GM23248 (cell line): ENCODE data around the gene TMEM150A. TPM values are rescaled to one million over a fixed set of nuclear protein-coding genes. Genes with fewer than 3 reads are reported as not detected.

Source experiments
- DNase-seq: peaks from one replicate; pipeline ENCODE4 v3.0.0-alpha.2; 2015
- H2AFZ ChIP-seq: fragments of 200-600 bp; sonication (generic); 2 replicates; pipeline ENCODE4 v1.6.1; 2016; ENCODE audit warnings: antibody characterized with exemption
- H3F3A ChIP-seq: fragments of 200-600 bp; sonication (generic); 2 replicates; pipeline ENCODE4 v1.6.1; 2016; ENCODE audit warnings: mild to moderate bottlenecking, antibody characterized with exemption, mixed run types; ENCODE audit not compliant: insufficient read depth
- H3K27ac ChIP-seq: fragments of 200-600 bp; sonication (generic); 2 replicates; pipeline ENCODE4 v1.5.1; 2016; ENCODE audit warnings: mild to moderate bottlenecking
- H3K27me3 ChIP-seq: fragments of 200-600 bp; sonication (generic); replicated peaks from 2 replicates; pipeline ENCODE4 v1.6.1; 2016; ENCODE audit warnings: mild to moderate bottlenecking; ENCODE audit not compliant: insufficient read depth
- H3K36me3 ChIP-seq: fragments of 200-600 bp; sonication (generic); 2 replicates; pipeline ENCODE4 v1.6.1; 2016; ENCODE audit warnings: low read depth, mild to moderate bottlenecking
- H3K4me1 ChIP-seq: fragments of 200-600 bp; sonication (generic); 2 replicates; pipeline ENCODE4 v1.6.1; 2016; ENCODE audit warnings: mild to moderate bottlenecking; ENCODE audit not compliant: insufficient read depth
- H3K4me2 ChIP-seq: fragments of 200-600 bp; sonication (generic); one replicate; pipeline ENCODE4 v1.6.1; 2016; ENCODE audit warnings: mild to moderate bottlenecking; ENCODE audit not compliant: unreplicated experiment
- H3K4me3 ChIP-seq: fragments of 200-600 bp; sonication (generic); 2 replicates; pipeline ENCODE4 v1.5.1; 2016; ENCODE audit warnings: mild to moderate bottlenecking
- H3K79me2 ChIP-seq: fragments of 200-600 bp; sonication (generic); 2 replicates; pipeline ENCODE4 v1.6.1; 2016; ENCODE audit warnings: mild to moderate bottlenecking; ENCODE audit not compliant: insufficient read depth
- H3K9ac ChIP-seq: fragments of 200-600 bp; sonication (generic); 2 replicates; pipeline ENCODE4 v1.6.1; 2016; ENCODE audit warnings: mild to moderate bottlenecking
- H3K9me2 ChIP-seq: fragments of 200-600 bp; sonication (generic); 2 replicates; pipeline ENCODE4 v1.6.1; 2016; ENCODE audit warnings: mixed run types, mild to moderate bottlenecking, moderate library complexity; ENCODE audit not compliant: insufficient read depth
- H3K9me3 ChIP-seq: fragments of 200-600 bp; sonication (generic); one replicate; pipeline ENCODE4 v1.6.1; 2017; ENCODE audit warnings: low read depth
- H4K20me1 ChIP-seq: fragments of 200-600 bp; sonication (generic); 2 replicates; pipeline ENCODE4 v1.6.0; 2016; ENCODE audit not compliant: insufficient read depth
- EZH2 ChIP-seq: fragments of 200-600 bp; sonication (generic); IDR thresholded peaks from 2 replicates; pipeline ENCODE4 v1.6.1; 2018; ENCODE audit warnings: antibody characterized with exemption, mild to moderate bottlenecking; ENCODE audit not compliant: insufficient read depth, poor library complexity, severe bottlenecking
- EZH2phosphoT487 ChIP-seq: fragments of 200-600 bp; sonication (generic); IDR thresholded peaks from 2 replicates; pipeline ENCODE4 v1.6.1; 2018; ENCODE audit warnings: antibody characterized with exemption, moderate library complexity, mild to moderate bottlenecking, low read depth; ENCODE audit not compliant: insufficient read depth
- WGBS, 2 experiments: methylation state at CpG; one replicate each; pipeline ENCODE4 v1.1.6; 2015 to 2017; ENCODE audit warnings: low lambda C conversion rate in 2 of 2, low coverage in 1 of 2; ENCODE audit errors: missing lambda C conversion rate in 2 of 2; 5-methylcytosine and 5-hydroxymethylcytosine counted together
- in situ Hi-C: fragments of 300-500 bp; cut with MboI; formaldehyde crosslinking; loops from 2 replicates; pipeline ENCODE4 v1.15.0; 2020
- polyA plus RNA-seq: library from polyadenylated mRNA; unstranded; fragments of >200 nt; fragmentation: Nextera tagmentation; extraction: Ambion mirVana; gene quantifications from 2 replicates; pipeline ENCODE4 v1.2.1, GENCODE V29; 2016
- total RNA-seq: library from RNA; depleted of rRNA; stranded (reverse); fragments of >200 nt; shearing (Covaris generic); gene quantifications from 2 replicates; pipeline ENCODE4 v1.2.3, GENCODE V29; 2014; rRNA removed

The TMEM150A gene
- 13.5 and 20.9 TPM in 2 replicates for total RNA-seq
- 35.7 and 36.0 TPM in 2 replicates for polyA plus RNA-seq

- H3K27ac ChIP-seq = peak within 1 kb of the TSS; percentile 64
These were observed at the start of gene TMEM150A for GRCh38 chr2:85602476-85603234. Gene TMEM150A, minus strand, starts transcription at chr2:85602698. Its CDS starts 750 bp downstream, at chr2:85601948.

GRCh38 chr2:85652056-85652455 lies 49.6 kb upstream of the TMEM150A start:
- in situ Hi-C loops = no loop called here
- Histone ChIP-seq H2AFZ (no peak overlapping the region), H4K20me1 (no peaks in the 10 kb centered on the region), H3K27ac (peak overlapping the region; percentile 71), H3K9me3 (no peaks in the 10 kb centered on the region), H3K27me3 (no peaks in the 10 kb centered on the region), H3K9ac (0 out of 2 replicates have a peak overlapping the region, but pooled peaks have one; percentile 33), H3K4me1 (peaks cover 64% of the 10 kb centered on the region), H3F3A (peaks cover 86% of the 10 kb centered on the region), H3K36me3 (peaks cover 14% of the 10 kb centered on the region; the same call in 1 of the 2 replicates), H3K4me2 (peak overlapping the region; percentile 47), H3K79me2 (no peaks in the 10 kb centered on the region), H3K9me2 (no peaks in the 10 kb centered on the region), H3K4me3 (no peak overlapping the region)
- 94 to 98% methylated on average over 2 of the region's 2 CpGs for WGBS, 2 experiments
- peak; percentile 13 for DNase-seq
- no peak for TF ChIP-seq EZH2phosphoT487
- no peak for TF ChIP-seq EZH2

More at GRCh38 chr2:85602476-85603234, at the start of gene TMEM150A:
- Histone ChIP-seq H3K9ac (peak within 1 kb of the TSS; percentile 83), H3K4me2 (peak within 1 kb of the TSS; percentile 79), H3K79me2 (peaks cover 45% of the 10 kb centered on the region), H3F3A (peaks cover 39% of the 10 kb centered on the region), H3K27me3 (no peaks in the 10 kb centered on the region), H2AFZ (peak within 1 kb of the TSS; percentile 77), H3K4me3 (peak within 1 kb of the TSS; percentile 79), H3K9me2 (no peaks in the 10 kb centered on the region), H3K4me1 (peaks cover 32% of the 10 kb centered on the region), H3K9me3 (no peaks in the 10 kb centered on the region), H3K36me3 (peaks cover 4% of the 10 kb centered on the region; the same call in 1 of the 2 replicates), H4K20me1 (no peaks in the 10 kb centered on the region)
- 1 to 2% methylated on average over 50 to 56 of the region's 73 CpGs for WGBS, 2 experiments
- TF ChIP-seq EZH2 = no peak
- no peak for TF ChIP-seq EZH2phosphoT487
- peak; percentile 96 for DNase-seq
- in situ Hi-C loops = no loop called here

GRCh38 chr2:85651097-85651496 lies 48.6 kb upstream of the TMEM150A start:
- no peak overlapping the region for H3K4me3 ChIP-seq
- no peaks in the 10 kb centered on the region for H3K79me2 ChIP-seq
- in situ Hi-C loops = no loop called here
- 83 to 87% methylated on average over 3 of the region's 3 CpGs for WGBS, 2 experiments
- no peak for TF ChIP-seq EZH2
- no peak for TF ChIP-seq EZH2phosphoT487
- no peak overlapping the region for H3K4me2 ChIP-seq
- H2AFZ ChIP-seq = no peak overlapping the region
- no peaks in the 10 kb centered on the region for H3K27me3 ChIP-seq
- peaks cover 54% of the 10 kb centered on the region for H3K4me1 ChIP-seq
- peaks cover 22% of the 10 kb centered on the region for H3K36me3 ChIP-seq
- no peak overlapping the region for H3K9ac ChIP-seq
- no peaks in the 10 kb centered on the region for H3K9me3 ChIP-seq
- H4K20me1 ChIP-seq = no peaks in the 10 kb centered on the region
- no peak overlapping the region for H3K27ac ChIP-seq
- no peaks in the 10 kb centered on the region for H3K9me2 ChIP-seq
- H3F3A ChIP-seq = peaks cover 84% of the 10 kb centered on the region
- DNase-seq = no peak

- Histone ChIP-seq H3K9me3 (no peaks in the 10 kb centered on the region), H3K27ac (no peak overlapping the region), H2AFZ (no peak overlapping the region), H3K9me2 (no peaks in the 10 kb centered on the region), H3K79me2 (no peaks in the 10 kb centered on the region), H4K20me1 (no peaks in the 10 kb centered on the region), H3K4me2 (no peak overlapping the region), H3K4me3 (no peak overlapping the region), H3K4me1 (peaks cover 50% of the 10 kb centered on the region), H3F3A (peaks cover 84% of the 10 kb centered on the region), H3K9ac (no peak overlapping the region), H3K27me3 (no peaks in the 10 kb centered on the region), H3K36me3 (peaks cover 29% of the 10 kb centered on the region)
- WGBS, 2 experiments = 75 to 77% methylated on average over 4 of the region's 4 CpGs
- DNase-seq = no peak
- TF ChIP-seq EZH2phosphoT487 (no peak), EZH2 (no peak)
- in situ Hi-C loops = no loop called here
These were observed 48.0 kb upstream of the TMEM150A start for GRCh38 chr2:85650456-85650855.
